ENCODE measurements around the gene CYP27A1. TPM values are rescaled to one million over a fixed set of nuclear protein-coding genes. Genes with fewer than 3 reads are reported as not detected.
"Not testable (repeated sequence)": the region's sequence is repeated elsewhere in the genome, so short reads cannot be mapped to it uniquely, and the experiment has no call there.

CYP27A1 gene
- total RNA-seq, 1 donor from 2014 or later: 10.8 TPM

DNA sequence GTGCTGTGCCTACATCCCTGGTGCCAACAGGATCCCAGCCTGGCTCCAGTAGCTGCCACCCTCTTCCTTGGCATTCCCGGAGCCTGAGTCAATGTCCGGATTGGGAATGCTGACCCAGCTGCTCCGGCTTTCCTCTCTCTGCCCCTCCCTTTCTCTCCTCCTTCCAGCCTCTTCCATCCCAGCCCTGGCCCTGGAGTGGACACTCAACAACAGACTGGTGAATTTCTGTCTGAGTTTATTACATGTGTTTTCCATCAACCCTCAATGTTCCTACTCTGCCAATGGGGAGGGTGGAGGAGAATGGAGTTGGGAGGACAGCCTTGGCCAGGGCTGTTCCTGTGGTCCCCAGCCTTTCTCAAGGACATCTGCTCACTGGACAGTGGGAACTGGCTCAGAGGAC lies 50.6 kb downstream of the CYP27A1 start:
- no peak for DNase-seq

DNA sequence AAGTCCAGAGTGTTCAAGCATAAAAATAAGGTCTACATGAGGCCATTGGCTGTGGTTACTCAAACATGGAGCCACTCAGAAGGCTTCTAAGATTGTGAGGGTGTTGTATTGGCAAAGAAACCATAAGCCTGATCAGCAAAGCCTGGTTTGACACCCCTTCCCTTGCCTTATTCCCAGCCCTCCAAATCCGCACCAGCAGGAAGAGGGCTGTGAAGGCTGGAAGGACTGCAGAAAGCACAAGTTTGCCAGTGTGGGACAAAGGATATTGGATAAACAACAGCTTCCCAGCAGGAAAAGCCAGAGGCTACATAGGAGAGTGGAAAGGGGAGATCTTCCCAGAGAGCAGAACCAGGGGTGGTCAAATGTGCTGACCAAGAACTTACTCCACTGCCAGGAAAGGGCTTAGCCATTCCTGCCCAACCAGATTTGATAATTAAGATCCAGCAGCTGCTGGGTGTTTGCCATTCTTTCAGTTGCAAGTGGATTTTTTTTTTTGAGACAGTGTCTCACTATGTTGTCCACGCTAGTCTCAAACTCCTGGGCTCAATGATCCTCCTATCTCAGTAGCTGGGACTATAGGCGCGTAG lies 51.2 kb downstream of the CYP27A1 start:
- DNase-seq: no peak

DNA sequence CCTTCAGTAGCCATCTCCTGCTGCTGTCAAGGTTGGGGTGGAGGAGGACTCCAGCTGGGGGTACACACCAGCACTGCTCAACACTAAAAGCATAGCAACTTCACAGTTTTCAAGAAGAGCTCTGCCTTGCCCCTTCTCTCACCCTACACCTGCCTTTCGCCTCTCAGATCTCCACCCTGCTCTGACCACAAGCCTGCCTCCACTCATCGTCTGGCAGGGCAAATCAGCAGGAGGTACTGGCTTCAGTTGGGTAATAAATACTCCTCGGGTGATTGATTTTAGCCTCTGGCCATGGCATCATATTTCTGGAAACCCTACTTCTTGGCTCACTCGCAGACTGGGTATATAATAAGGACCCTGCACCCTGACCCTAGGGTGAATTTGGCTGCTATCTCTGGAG lies 52.7 kb downstream of the CYP27A1 start:
- DNase-seq: no peak

- DNase-seq: no peak
Measured at GRCh38 chr2:218837495-218837894, 55.5 kb downstream of the CYP27A1 start.

DNA sequence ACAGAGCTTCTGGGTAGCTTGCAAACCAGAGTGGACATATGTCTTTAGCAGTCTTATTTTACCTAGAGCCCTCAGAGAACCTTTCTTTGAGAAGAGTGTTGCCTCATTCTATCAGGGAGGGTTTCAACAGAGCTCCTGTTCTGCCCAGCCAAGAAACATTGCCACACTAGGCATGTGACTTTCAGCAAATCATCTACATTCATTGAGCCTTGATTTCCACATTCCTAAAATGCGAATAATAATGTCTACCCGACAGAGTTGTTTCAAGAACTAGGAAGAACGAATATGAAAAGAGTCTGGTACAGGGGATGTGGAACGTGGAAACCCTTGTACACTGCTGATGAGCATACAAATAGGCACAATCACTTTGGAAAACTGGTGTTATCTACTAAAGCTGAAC lies 57.5 kb downstream of the CYP27A1 start:
- DNase-seq: no peak

DNA sequence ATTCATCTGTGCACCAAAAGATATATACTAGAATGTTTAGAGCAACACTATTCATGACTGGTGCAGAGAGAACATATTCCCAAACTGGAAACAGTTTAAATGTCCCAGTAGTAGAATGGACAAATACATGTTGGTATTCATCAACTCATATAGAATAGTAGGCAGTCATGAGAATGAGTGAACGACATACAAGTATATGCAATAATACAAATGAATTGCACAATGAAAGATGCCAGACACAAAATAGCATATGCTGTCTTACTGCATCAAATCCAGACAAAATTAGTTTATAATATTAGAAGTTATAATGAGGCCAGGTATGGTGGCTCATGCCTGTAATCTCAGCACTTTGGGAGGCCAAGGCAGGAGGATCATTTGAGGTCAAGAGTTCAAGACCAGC lies 57.9 kb downstream of the CYP27A1 start:
- no peak for DNase-seq

DNA sequence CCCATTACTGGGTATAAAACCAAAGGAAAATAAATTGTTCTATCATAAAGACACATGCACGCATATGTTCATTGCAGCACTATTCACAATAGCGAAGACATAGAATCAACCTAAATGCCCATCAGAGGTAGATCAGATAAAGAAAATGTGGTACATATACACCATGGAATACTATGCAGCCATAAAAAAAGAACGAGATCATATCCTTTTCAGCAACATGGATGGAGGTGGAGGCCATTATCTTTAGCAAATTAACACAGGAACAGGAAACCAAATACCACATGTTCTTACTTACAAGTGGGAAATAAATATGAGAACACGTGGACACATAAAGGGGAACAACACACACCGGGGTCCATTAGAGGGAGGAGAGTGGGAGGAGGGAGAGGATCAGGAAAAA lies 62.4 kb downstream of the CYP27A1 start:
- not testable (repeated sequence) for DNase-seq

DNA sequence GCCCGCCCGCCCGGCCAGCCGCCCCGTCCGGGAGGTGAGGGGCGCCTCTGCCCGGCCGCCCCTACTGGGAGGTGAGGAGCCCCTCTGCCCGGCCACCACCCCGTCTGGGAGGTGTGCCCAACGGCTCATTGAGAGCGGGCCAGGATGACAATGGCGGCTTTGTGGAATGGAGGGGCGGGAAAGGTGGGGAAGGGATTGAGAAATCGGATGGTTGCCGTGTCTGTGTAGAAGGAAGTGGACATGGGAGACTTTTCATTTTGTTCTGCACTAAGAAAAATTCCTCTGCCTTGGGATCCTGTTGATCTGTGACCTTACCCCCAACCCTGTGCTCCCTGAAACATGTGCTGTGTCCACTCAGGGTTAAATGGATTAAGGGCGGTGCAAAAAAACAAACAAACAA lies 65.0 kb downstream of the CYP27A1 start:
- DNase-seq: not testable (repeated sequence)

DNA sequence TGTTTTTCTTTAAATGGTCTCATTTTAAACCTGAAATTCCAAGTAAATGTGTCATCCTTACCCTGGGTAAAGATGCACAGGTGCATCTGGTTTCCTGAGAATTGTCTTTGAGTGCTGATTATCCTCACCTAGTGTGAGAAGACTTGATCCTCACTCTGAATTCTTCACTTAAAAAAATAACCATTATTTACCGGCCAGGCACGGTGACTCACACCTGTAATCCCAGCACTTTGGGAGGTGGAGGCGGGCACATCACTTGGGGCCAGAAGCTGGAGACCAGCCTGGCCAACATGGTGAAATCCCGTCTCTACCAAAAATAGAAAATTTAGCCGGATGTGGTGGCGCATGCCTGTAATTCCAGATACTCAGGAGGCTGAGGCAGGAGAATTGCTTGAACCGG lies 67.8 kb downstream of the CYP27A1 start:
- DNase-seq: no peak

- DNase-seq: no peak
Measured at GRCh38 chr2:218850796-218851195, 68.8 kb downstream of the CYP27A1 start.

- no peak for DNase-seq
Measured at GRCh38 chr2:218851286-218851685, 69.3 kb downstream of the CYP27A1 start.

- DNase-seq: peak; percentile 37
Measured at GRCh38 chr2:218852911-218853667, 71.1 kb downstream of the CYP27A1 start.

DNA sequence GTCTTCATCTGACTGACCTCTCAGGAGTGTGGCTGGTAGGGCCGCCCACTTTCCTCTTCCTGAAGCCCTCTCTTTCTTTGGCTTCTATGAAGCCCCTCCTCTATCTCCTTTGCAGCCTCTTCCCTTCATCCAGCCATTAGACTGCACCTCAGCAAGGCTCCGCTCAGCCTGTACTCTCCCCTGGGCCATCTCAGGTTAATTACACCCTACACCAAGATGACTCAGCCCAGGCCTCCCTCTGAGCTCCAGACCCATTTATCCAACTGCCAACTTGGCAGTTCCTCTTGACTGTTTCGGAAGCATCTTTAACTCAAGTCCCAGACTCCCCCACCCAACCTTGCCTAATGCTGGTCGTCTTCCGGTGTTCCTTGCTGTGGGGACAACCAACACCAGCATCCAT lies 71.8 kb downstream of the CYP27A1 start:
- no peak for DNase-seq

GRCh38 chr2:218854860-218855259 lies 72.9 kb downstream of the CYP27A1 start:
- no peak for DNase-seq

DNA sequence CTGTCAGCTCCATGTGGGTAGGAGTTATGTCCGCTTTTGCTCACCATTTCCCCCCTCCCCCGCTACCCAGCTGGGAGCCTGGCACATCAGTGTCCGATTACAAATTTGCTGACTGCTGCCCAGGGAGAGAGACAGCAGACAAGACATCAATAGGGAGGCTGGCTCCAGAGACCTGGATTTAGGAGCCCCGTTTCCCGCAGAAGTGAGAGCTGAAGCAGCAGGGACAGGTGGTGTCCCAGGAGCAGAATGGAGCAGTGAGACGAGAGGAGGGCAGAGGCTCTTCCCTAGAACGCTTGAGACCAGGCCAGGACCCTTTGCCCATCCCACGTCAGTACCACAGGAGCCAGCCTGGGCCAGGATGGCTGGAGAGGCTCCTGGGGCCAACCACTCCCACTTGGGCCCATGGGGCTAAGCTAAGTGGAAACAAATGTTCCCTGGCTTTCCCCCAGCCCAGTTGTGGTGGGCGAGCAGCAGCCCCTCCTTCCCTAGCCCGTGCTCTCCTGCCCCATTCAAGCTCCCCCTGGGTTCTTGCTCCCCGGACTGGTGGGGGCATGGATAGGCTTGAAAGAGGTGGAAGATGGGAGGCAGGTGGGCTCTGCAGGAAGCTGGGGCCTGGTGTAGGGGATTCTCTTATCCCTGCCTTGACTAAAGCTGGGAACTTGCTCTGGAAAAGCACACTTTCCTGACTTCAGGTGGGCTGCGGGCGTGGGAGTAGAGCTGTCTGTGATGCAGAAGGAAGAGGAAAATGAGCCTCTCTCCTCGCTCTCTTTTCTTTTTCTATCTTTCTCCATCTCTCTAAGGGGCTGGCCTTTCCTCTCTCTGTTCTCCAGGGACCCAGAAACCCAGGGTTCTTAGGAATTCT lies 73.6 kb downstream of the CYP27A1 start:
- DNase-seq: no peak

GRCh38 chr2:218856167-218856895 lies 74.4 kb downstream of the CYP27A1 start:
- no peak for DNase-seq

GRCh38 chr2:218856896-218857243 lies 74.9 kb downstream of the CYP27A1 start:
- no peak for DNase-seq

DNA sequence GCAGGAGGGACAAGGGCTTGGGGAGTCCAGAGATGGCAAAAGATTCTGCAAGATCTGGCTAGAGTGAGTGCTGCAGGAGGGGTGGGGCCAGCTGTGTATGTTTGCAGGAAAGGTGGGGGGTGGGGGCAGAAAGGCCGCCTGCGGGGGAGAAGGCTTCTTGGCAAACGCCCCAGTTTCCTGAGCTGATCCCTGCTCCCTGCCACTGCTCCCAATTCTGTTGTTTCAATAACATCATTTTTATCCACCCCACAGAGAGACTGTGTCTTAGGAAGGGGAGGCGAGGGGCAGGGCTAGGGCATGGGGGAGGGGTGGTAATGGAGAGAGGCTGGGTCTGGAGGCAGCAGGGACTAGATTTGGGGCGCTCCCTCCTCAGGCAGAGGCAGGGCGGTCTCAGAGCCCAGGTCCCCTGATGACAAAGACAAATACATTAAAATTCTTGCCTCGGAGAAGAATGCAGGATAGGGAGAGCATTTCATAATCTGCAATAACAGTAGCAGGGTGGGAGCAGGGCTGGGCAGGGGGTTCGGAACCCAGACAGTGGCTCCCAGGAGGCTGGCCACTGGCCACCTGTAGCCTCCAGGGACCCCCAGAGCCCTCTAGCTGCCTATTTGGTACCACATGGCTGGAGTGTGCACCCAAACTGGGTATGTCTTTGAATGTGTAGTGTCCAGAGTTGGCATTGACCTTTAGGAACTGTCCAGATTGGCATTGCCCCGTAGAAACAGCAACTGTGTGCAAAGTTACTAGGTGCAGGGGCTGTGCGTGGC lies 75.6 kb downstream of the CYP27A1 start:
- no peak for DNase-seq

- DNase-seq: no peak
Measured at GRCh38 chr2:218858138-218858445, 76.1 kb downstream of the CYP27A1 start.

- no peak for DNase-seq
Measured at GRCh38 chr2:218858671-218859555, 77.0 kb downstream of the CYP27A1 start.

DNA sequence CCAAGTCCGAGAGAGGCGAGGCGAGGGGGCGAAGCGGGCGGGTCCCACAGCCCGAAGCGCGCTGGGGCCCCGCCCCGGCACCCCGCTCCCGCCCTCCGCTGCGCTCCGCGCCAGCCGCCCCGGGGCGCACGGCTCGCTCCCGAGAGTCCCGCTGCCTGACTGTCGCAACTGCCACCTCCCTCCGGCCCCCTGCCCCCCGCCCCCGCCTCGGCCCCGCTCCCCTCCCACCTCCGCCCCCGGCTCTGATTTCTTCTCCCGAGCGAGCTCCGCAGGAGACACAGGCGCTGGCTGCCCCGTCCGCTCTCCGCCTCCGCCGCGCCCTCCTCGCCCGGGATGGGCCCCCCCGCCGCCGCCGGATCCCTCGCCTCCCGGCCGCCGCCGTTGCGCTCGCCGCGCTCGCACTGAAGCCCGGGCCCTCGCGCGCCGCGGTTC lies 77.6 kb downstream of the CYP27A1 start, which contains the start of gene WNT6:
WNT6 (plus strand) TSS at position 250 of the 432 bp plus-strand sequence. CDS start 233 bp downstream, outside the sequence.
- DNase-seq: no peak

Measured in skin of body (tissue), 2 donors.